Lung (tissue), 12 donors: Measurements from ENCODE around the gene ULK4. TPM values are rescaled to one million over a fixed set of nuclear protein-coding genes. Genes with fewer than 3 reads are reported as not detected.

Experiments used
- ATAC-seq: fragments of 200-7000 bp; cut with Tn5 transposase; one replicate; pipeline ENCODE4 v1.9.1; 2020; ENCODE audit warnings: moderate number of reproducible peaks; ENCODE audit not compliant: insufficient read depth, low FRiP score
- DNase-seq, 3 donors: peaks; one replicate each; pipeline ENCODE4 v3.0.0-alpha.2; 2013 to 2017
- H3K27ac ChIP-seq, 2 donors: one replicate each; pipeline ENCODE4 v1.5.1; 2013; ENCODE audit warnings: mild to moderate bottlenecking in 2 of 2, moderate library complexity in 2 of 2, control low read depth in 1 of 2, inconsistent platforms in 1 of 2, low read depth in 1 of 2, low read length in 1 of 2
- H3K27me3 ChIP-seq, 3 donors: one replicate each; pipeline ENCODE4 v1.5.1; 2013; ENCODE audit warnings: low read length in 2 of 3; ENCODE audit not compliant: control insufficient read depth in 3 of 3, insufficient read depth in 3 of 3
- H3K36me3 ChIP-seq, 4 donors: one replicate each; pipeline ENCODE4 v1.5.1; 2013; ENCODE audit warnings: low read length in 4 of 4, mild to moderate bottlenecking in 1 of 4, moderate library complexity in 1 of 4; ENCODE audit not compliant: control insufficient read depth in 4 of 4, insufficient read depth in 4 of 4
- H3K4me1 ChIP-seq, 5 donors: one replicate each; pipeline ENCODE4 v1.5.1; 2013; ENCODE audit warnings: low read length in 5 of 5, mild to moderate bottlenecking in 2 of 5, moderate library complexity in 1 of 5; ENCODE audit not compliant: control insufficient read depth in 5 of 5, insufficient read depth in 5 of 5
- H3K4me3 ChIP-seq: one replicate; pipeline ENCODE4 v1.5.1; 2013; ENCODE audit warnings: mild to moderate bottlenecking, control low read depth, moderate library complexity
- H3K9ac ChIP-seq, 2 donors: one replicate each; pipeline ENCODE4 v1.5.1; 2013; ENCODE audit warnings: low read length in 2 of 2, control low read depth in 1 of 2; ENCODE audit not compliant: insufficient read depth in 1 of 2
- H3K9me3 ChIP-seq, 4 donors: one replicate each; pipeline ENCODE4 v1.5.1; 2013; ENCODE audit warnings: low read length in 3 of 4, mild to moderate bottlenecking in 1 of 4, moderate library complexity in 1 of 4; ENCODE audit not compliant: control insufficient read depth in 4 of 4, insufficient read depth in 3 of 4
- WGBS, 2 donors: extraction: QIAGEN DNeasy Blood & Tissue Kit; methylation state at CpG; one replicate each; pipeline ENCODE4 v1.1.7; 2013; 5-methylcytosine and 5-hydroxymethylcytosine counted together
- polyA plus RNA-seq, 2 donors: library from polyadenylated mRNA; stranded (reverse); fragments of 200-250 nt; gene quantifications; one replicate each; pipeline ENCODE4 v1.2.1, GENCODE V29; 2013
- total RNA-seq, 2 donors: library from RNA; depleted of rRNA in 1 of 2; stranded (reverse); fragments of >200 nt in 1 of 2; gene quantifications; one replicate each; pipeline ENCODE4 v1.2.1, GENCODE V29; 2014 to 2021
- TF ChIP-seq, protein P1 (sequence below): IDR thresholded peaks from 2 replicates; pipeline ENCODE4 v1.5.1; 2012; ENCODE audit warnings: mild to moderate bottlenecking; ENCODE audit errors: control extremely low read depth, extremely low read depth
- donor health status: control.
- donor health status: control.
- donor health status: Bipolar disorder and iron deficiency.
- donor health status: healthy.
- donor health status: DM: yes; HTN: yes; CAD: no.

ULK4 gene
- total and polyA plus RNA-seq, 4 donors, result 2.8 to 56.0 (median 12.6) TPM

GRCh38 chr3:41599127-41599484, 362.8 kb downstream of the ULK4 start:
- WGBS, 2 donors, result 67 to 68% methylated on average over 1 of the region's 1 CpG
- TF ChIP-seq, protein P1, sequence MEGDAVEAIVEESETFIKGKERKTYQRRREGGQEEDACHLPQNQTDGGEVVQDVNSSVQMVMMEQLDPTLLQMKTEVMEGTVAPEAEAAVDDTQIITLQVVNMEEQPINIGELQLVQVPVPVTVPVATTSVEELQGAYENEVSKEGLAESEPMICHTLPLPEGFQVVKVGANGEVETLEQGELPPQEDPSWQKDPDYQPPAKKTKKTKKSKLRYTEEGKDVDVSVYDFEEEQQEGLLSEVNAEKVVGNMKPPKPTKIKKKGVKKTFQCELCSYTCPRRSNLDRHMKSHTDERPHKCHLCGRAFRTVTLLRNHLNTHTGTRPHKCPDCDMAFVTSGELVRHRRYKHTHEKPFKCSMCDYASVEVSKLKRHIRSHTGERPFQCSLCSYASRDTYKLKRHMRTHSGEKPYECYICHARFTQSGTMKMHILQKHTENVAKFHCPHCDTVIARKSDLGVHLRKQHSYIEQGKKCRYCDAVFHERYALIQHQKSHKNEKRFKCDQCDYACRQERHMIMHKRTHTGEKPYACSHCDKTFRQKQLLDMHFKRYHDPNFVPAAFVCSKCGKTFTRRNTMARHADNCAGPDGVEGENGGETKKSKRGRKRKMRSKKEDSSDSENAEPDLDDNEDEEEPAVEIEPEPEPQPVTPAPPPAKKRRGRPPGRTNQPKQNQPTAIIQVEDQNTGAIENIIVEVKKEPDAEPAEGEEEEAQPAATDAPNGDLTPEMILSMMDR, result no peak
- H3K27me3 ChIP-seq, result no peaks in the 10 kb centered on the region
- H3K27ac ChIP-seq, result no peak overlapping the region
- peaks cover 0 to 10% (median 0%) of the 10 kb centered on the region in 5 donors for H3K4me1 ChIP-seq
- no peak overlapping the region for H3K4me3 ChIP-seq
- no peak for DNase-seq
- no peaks in the 10 kb centered on the region for H3K36me3 ChIP-seq
- H3K9me3 ChIP-seq, result no peaks in the 10 kb centered on the region
- no peak overlapping the region for H3K9ac ChIP-seq
- ATAC-seq, result no peak

GRCh38 chr3:41598402-41599126, 363.3 kb downstream of the ULK4 start:
- Histone ChIP-seq H3K4me1 (peaks cover 0 to 10% (median 0%) of the 10 kb centered on the region in 5 donors), H3K4me3 (no peak overlapping the region), H3K36me3 (no peaks in the 10 kb centered on the region), H3K9ac (no peak overlapping the region), H3K9me3 (no peaks in the 10 kb centered on the region), H3K27ac (no peak overlapping the region), H3K27me3 (no peaks in the 10 kb centered on the region)
- TF ChIP-seq, protein P1, result no peak
- ATAC-seq, result no peak
- peak in 1 of 3 donors; percentile 2 for DNase-seq
- 91 to 93% methylated on average over 8 of the region's 8 CpGs for WGBS, 2 donors

- no peak for DNase-seq
- Histone ChIP-seq H3K27ac (no peak overlapping the region), H3K4me1 (peaks cover 0 to 8% (median 0%) of the 10 kb centered on the region in 5 donors), H3K9ac (no peak overlapping the region), H3K4me3 (no peak overlapping the region), H3K9me3 (no peaks in the 10 kb centered on the region), H3K36me3 (no peaks in the 10 kb centered on the region), H3K27me3 (no peaks in the 10 kb centered on the region)
- no peak for ATAC-seq
- TF ChIP-seq, protein P1, result no peak
- WGBS, 2 donors, result 73 to 86% methylated on average over 5 of the region's 5 CpGs
These were observed 368.1 kb downstream of the ULK4 start for GRCh38 chr3:41593774-41594173.
